A673 (cell line): ENCODE results near the gene DOCK1.

Source experiments
- EZH2 ChIP-seq: fragments of 200-600 bp; sonication (generic); IDR thresholded peaks from 2 replicates; pipeline ENCODE4 v1.6.1; 2017; ENCODE audit warnings: borderline replicate concordance, low read depth, mild to moderate bottlenecking, mixed read lengths, antibody characterized with exemption, low read length; ENCODE audit not compliant: poor library complexity, severe bottlenecking
- TF ChIP-seq, protein P1 (sequence below): fragments of 300-800, 200-600 bp; sonication (generic); conservative IDR thresholded peaks from 2 replicates; pipeline ENCODE4 v1.5.1; 2017; ENCODE audit warnings: low read depth, mild to moderate bottlenecking, antibody characterized with exemption, low read length, moderate library complexity, mixed read lengths

DNA sequence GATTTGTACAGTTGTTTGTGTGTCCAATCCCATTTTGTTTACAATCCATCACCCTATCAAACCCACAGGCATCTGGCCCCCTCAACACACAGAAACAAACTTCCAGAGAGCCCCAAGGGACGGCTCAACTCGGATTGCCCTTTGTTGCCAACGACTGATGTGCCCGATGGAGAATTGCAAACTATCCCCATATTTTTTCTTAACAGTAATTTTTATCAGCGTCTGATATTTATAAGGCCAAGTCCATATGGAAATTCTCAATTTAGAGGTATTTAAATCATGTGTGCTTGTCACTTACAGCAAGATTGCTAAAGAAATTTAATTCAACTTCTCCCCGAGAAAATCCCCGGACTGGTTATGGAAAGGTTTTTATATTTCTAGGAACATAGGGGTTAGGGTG is 530.0 kb downstream of the DOCK1 start:
- TF ChIP-seq EZH2: no peak
- TF ChIP-seq, protein P1, sequence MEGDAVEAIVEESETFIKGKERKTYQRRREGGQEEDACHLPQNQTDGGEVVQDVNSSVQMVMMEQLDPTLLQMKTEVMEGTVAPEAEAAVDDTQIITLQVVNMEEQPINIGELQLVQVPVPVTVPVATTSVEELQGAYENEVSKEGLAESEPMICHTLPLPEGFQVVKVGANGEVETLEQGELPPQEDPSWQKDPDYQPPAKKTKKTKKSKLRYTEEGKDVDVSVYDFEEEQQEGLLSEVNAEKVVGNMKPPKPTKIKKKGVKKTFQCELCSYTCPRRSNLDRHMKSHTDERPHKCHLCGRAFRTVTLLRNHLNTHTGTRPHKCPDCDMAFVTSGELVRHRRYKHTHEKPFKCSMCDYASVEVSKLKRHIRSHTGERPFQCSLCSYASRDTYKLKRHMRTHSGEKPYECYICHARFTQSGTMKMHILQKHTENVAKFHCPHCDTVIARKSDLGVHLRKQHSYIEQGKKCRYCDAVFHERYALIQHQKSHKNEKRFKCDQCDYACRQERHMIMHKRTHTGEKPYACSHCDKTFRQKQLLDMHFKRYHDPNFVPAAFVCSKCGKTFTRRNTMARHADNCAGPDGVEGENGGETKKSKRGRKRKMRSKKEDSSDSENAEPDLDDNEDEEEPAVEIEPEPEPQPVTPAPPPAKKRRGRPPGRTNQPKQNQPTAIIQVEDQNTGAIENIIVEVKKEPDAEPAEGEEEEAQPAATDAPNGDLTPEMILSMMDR: no peak
